Smooth muscle cell (in vitro differentiated cells): ENCODE measurements around the gene CMTM4. TPM values are rescaled to one million over a fixed set of nuclear protein-coding genes. Genes with fewer than 3 reads are reported as not detected.
A peak's percentile ranks its signal among the peaks of the same experiment; 100 is the strongest.

Experiments used
- DNase-seq: peaks from one replicate; lab custom pipeline; 2025; ENCODE audit not compliant: unreplicated experiment; lab: John Stamatoyannopoulos, UW
- H2AFZ ChIP-seq: fragments of 200-600 bp; sonication (generic); 2 replicates; pipeline ENCODE4 v1.6.0; 2016; ENCODE audit warnings: antibody characterized with exemption, low read depth, mild to moderate bottlenecking
- H3F3A ChIP-seq: fragments of 200-600 bp; sonication (generic); 2 replicates; pipeline ENCODE4 v1.6.0; 2017; ENCODE audit warnings: antibody characterized with exemption, low read depth
- H3K27ac ChIP-seq: fragments of 200-600 bp; sonication (generic); 2 replicates; pipeline ENCODE4 v1.5.1; 2016; ENCODE audit warnings: low read depth, mild to moderate bottlenecking
- H3K27me3 ChIP-seq: fragments of 200-600 bp; sonication (generic); 2 replicates; pipeline ENCODE4 v1.6.1; 2016; ENCODE audit warnings: low read depth, mild to moderate bottlenecking
- H3K36me3 ChIP-seq: fragments of 200-600 bp; sonication (generic); 2 replicates; pipeline ENCODE4 v1.5.1; 2016; ENCODE audit warnings: low read depth
- H3K4me1 ChIP-seq: fragments of 200-600 bp; sonication (generic); 2 replicates; pipeline ENCODE4 v1.5.1; 2016; ENCODE audit warnings: low read depth
- H3K4me2 ChIP-seq: fragments of 200-600 bp; sonication (generic); 2 replicates; pipeline ENCODE4 v1.6.0; 2016; ENCODE audit warnings: mild to moderate bottlenecking
- H3K4me3 ChIP-seq: fragments of 200-600 bp; sonication (generic); 2 replicates; pipeline ENCODE4 v1.5.1; 2016; ENCODE audit warnings: mild to moderate bottlenecking
- H3K79me2 ChIP-seq: fragments of 200-600 bp; sonication (generic); 2 replicates; pipeline ENCODE4 v1.6.0; 2016; ENCODE audit warnings: low read depth, mild to moderate bottlenecking
- H3K9ac ChIP-seq: fragments of 200-600 bp; sonication (generic); 2 replicates; pipeline ENCODE4 v1.6.0; 2016; ENCODE audit warnings: low read depth
- H3K9me3 ChIP-seq: fragments of 200-600 bp; sonication (generic); replicated peaks from 2 replicates; pipeline ENCODE4 v1.5.1; 2016; ENCODE audit warnings: low read depth
- H4K20me1 ChIP-seq: fragments of 200-600 bp; sonication (generic); 2 replicates; pipeline ENCODE4 v1.6.0; 2016; ENCODE audit warnings: low read depth
- WGBS: methylation state at CpG from one replicate; pipeline ENCODE4 v1.1.7; 2016; ENCODE audit warnings: low lambda C conversion rate; 5-methylcytosine and 5-hydroxymethylcytosine counted together
- polyA plus RNA-seq: library from polyadenylated mRNA; unstranded; fragments of >200 nt; fragmentation: Nextera tagmentation; extraction: Ambion mirVana; gene quantifications from 2 replicates; pipeline ENCODE4 v1.2.1, GENCODE V29; 2016
- total RNA-seq: library from RNA; depleted of rRNA; stranded (reverse); fragments of >200 nt; gene quantifications from 2 replicates; pipeline ENCODE4 v1.2.3, GENCODE V29; 2014
- TF ChIP-seq, protein P1 (sequence below): fragments of 200-600 bp; sonication (generic); IDR thresholded peaks from 2 replicates; pipeline ENCODE4 v1.5.1; 2017; ENCODE audit warnings: borderline replicate concordance, mild to moderate bottlenecking, antibody characterized with exemption; ENCODE audit not compliant: insufficient read depth, poor library complexity, severe bottlenecking

CMTM4 gene
- total and polyA plus RNA-seq, 2 experiments from 2014 or later = 7.2 to 25.2 TPM

- TF ChIP-seq, protein P1, sequence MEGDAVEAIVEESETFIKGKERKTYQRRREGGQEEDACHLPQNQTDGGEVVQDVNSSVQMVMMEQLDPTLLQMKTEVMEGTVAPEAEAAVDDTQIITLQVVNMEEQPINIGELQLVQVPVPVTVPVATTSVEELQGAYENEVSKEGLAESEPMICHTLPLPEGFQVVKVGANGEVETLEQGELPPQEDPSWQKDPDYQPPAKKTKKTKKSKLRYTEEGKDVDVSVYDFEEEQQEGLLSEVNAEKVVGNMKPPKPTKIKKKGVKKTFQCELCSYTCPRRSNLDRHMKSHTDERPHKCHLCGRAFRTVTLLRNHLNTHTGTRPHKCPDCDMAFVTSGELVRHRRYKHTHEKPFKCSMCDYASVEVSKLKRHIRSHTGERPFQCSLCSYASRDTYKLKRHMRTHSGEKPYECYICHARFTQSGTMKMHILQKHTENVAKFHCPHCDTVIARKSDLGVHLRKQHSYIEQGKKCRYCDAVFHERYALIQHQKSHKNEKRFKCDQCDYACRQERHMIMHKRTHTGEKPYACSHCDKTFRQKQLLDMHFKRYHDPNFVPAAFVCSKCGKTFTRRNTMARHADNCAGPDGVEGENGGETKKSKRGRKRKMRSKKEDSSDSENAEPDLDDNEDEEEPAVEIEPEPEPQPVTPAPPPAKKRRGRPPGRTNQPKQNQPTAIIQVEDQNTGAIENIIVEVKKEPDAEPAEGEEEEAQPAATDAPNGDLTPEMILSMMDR = no peak
- H3K27me3 ChIP-seq = peaks cover 35% of the 10 kb centered on the region
- no peak within 1 kb of the TSS for H3K27ac ChIP-seq
- H3K36me3 ChIP-seq = no peaks in the 10 kb centered on the region
- H3K79me2 ChIP-seq = no peaks in the 10 kb centered on the region
- H3F3A ChIP-seq = no peaks in the 10 kb centered on the region
- DNase-seq = no peak
- H3K9me3 ChIP-seq = no peaks in the 10 kb centered on the region
- no peak within 1 kb of the TSS for H2AFZ ChIP-seq
- no peak within 1 kb of the TSS for H3K4me3 ChIP-seq
- 25% methylated on average over 58 of the region's 77 CpGs for WGBS
- H3K4me2 ChIP-seq = peak within 1 kb of the TSS; percentile 74
- H4K20me1 ChIP-seq = no peaks in the 10 kb centered on the region
- no peak within 1 kb of the TSS for H3K9ac ChIP-seq
- H3K4me1 ChIP-seq = peaks cover 9% of the 10 kb centered on the region
Measured at GRCh38 chr16:66578651-66579531, 117.7 kb downstream of the CMTM4 start, which contains the start of gene CMTM2. CMTM2 (plus strand) TSS chr16:66579463; CDS start chr16:66579608, 145 bp downstream.

- TF ChIP-seq, protein P1 = no peak
- no peak overlapping the region for H3K4me2 ChIP-seq
Measured at GRCh38 chr16:66576296-66576695, 120.2 kb downstream of the CMTM4 start.

DNA sequence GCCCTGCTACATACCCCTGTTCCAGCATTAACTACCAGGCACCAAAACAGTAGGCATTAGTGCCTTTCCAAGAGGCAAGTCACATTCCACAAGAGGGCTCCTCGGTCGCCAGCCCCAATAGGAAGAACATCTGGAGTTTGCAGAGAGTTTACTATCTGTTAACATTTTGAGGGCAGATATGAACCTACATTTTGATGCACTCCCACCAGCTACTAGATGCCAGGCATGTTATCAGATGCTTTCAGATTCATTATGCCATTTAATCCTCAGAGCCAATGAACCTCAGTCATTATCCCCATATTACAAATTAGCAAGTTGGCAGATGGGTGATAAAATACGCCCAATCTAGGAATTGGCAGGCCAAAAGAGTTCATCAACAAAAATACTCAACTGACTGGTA, 121.5 kb downstream of the CMTM4 start:
- H2AFZ ChIP-seq = no peak overlapping the region
- no peaks in the 10 kb centered on the region for H3K4me1 ChIP-seq
- no peak overlapping the region for H3K27ac ChIP-seq
- WGBS = 94% methylated on average over 3 of the region's 3 CpGs
- DNase-seq = no peak
- H3K27me3 ChIP-seq = peaks cover 35% of the 10 kb centered on the region
- no peak overlapping the region for H3K4me3 ChIP-seq
- no peak overlapping the region for H3K4me2 ChIP-seq
- TF ChIP-seq, protein P1 = no peak
- H3K9ac ChIP-seq = no peak overlapping the region
- peaks cover 5% of the 10 kb centered on the region for H3F3A ChIP-seq
- no peaks in the 10 kb centered on the region for H3K9me3 ChIP-seq
- no peaks in the 10 kb centered on the region for H3K36me3 ChIP-seq
- H3K79me2 ChIP-seq = no peaks in the 10 kb centered on the region
- H4K20me1 ChIP-seq = no peaks in the 10 kb centered on the region

More at GRCh38 chr16:66576296-66576695, 120.2 kb downstream of the CMTM4 start:
- WGBS = 98% methylated on average over 5 of the region's 5 CpGs
- Histone ChIP-seq H3F3A (no peaks in the 10 kb centered on the region), H3K9me3 (no peaks in the 10 kb centered on the region), H3K4me1 (peaks cover 9% of the 10 kb centered on the region), H4K20me1 (no peaks in the 10 kb centered on the region), H3K27me3 (peaks cover 35% of the 10 kb centered on the region), H3K9ac (no peak overlapping the region), H3K79me2 (no peaks in the 10 kb centered on the region), H3K27ac (no peak overlapping the region), H3K4me3 (no peak overlapping the region), H2AFZ (no peak overlapping the region), H3K36me3 (no peaks in the 10 kb centered on the region)
- no peak for DNase-seq
